ENCODE results near the gene PACSIN3. TPM values are rescaled to one million over a fixed set of nuclear protein-coding genes. Genes with fewer than 3 reads are reported as not detected.

PACSIN3 gene
- total RNA-seq, 3 donors from 2014 or later (not counting 1 experiment from before 2014, with no cell fraction given) = 1.3 TPM; not detected in 2

- H3K9me3 ChIP-seq (ENCODE audit: control insufficient read depth, insufficient read depth, low read length) = no peaks in the 10 kb centered on the region
- H3K27ac Mint-ChIP-seq = peak overlapping the region; percentile 2 to 46
- H3K36me3 Mint-ChIP-seq = no peaks in the 10 kb centered on the region
- TF ChIP-seq CTCF (IDR thresholded peaks at IDR 0.05) = no peak
- peaks cover 15 to 36% of the 10 kb centered on the region in 2 donors for H3K4me1 Mint-ChIP-seq
- WGBS (ENCODE audit: insufficient coverage) = 97% methylated on average over 16 of the region's 16 CpGs
- DNase-seq (no peak), ATAC-seq (no peak)
- H3K27me3 ChIP-seq (ENCODE audit: control insufficient read depth, insufficient read depth, low read length) = no peaks in the 10 kb centered on the region
- H3K27me3 Mint-ChIP-seq (ENCODE audit: low read depth in 2 of 2) = no peaks in the 10 kb centered on the region
- peaks cover 17% of the 10 kb centered on the region for H3K4me1 ChIP-seq (ENCODE audit: control insufficient read depth, insufficient read depth, low read length)
- H3K36me3 ChIP-seq (ENCODE audit: control insufficient read depth, insufficient read depth, low read length) = peaks cover 67% of the 10 kb centered on the region
- no peak overlapping the region for H3K4me3 ChIP-seq (ENCODE audit: low read length)
- intact Hi-C loops (cut with micrococcal nuclease) = loop anchor here (10.0 kb wide), 1 partner anchor 234 kb away; the partner anchor contains the start of gene SLC39A13
- H3K27ac ChIP-seq (ENCODE audit: low read length) = no peak overlapping the region
- H3K4me3 Mint-ChIP-seq = no peak overlapping the region
- no peaks in the 10 kb centered on the region for H3K9me3 Mint-ChIP-seq
Measured at GRCh38 chr11:47171061-47171838, 15.0 kb downstream of the PACSIN3 start.

- no peaks in the 10 kb centered on the region for H3K9me3 Mint-ChIP-seq
- H3K27ac Mint-ChIP-seq = no peak overlapping the region
- H3K4me1 Mint-ChIP-seq = peaks cover 0 to 3% of the 10 kb centered on the region in 2 donors
- H3K27me3 Mint-ChIP-seq (ENCODE audit: low read depth in 2 of 2) = no peaks in the 10 kb centered on the region
- Histone ChIP-seq H3K9me3 (ENCODE audit: control insufficient read depth, insufficient read depth, low read length) (no peaks in the 10 kb centered on the region), H3K4me1 (ENCODE audit: control insufficient read depth, insufficient read depth, low read length) (no peaks in the 10 kb centered on the region), H3K27ac (ENCODE audit: low read length) (no peak overlapping the region), H3K27me3 (ENCODE audit: control insufficient read depth, insufficient read depth, low read length) (no peaks in the 10 kb centered on the region), H3K4me3 (ENCODE audit: low read length) (no peak overlapping the region), H3K36me3 (ENCODE audit: control insufficient read depth, insufficient read depth, low read length) (peaks cover 61% of the 10 kb centered on the region)
- ATAC-seq (no peak), DNase-seq (no peak)
- no peaks in the 10 kb centered on the region for H3K36me3 Mint-ChIP-seq
- no peak for TF ChIP-seq CTCF (IDR thresholded peaks at IDR 0.05)
- intact Hi-C loops (cut with micrococcal nuclease) = no loop called here
- no peak overlapping the region for H3K4me3 Mint-ChIP-seq
- WGBS (ENCODE audit: insufficient coverage) = 93% methylated on average over 5 of the region's 5 CpGs
Measured at GRCh38 chr11:47166368-47166767, 19.9 kb downstream of the PACSIN3 start.

GRCh38 chr11:47165253-47165840 lies 20.9 kb downstream of the PACSIN3 start:
- H3K4me1 Mint-ChIP-seq = no peaks in the 10 kb centered on the region
- no peak for ATAC-seq
- H3K4me3 Mint-ChIP-seq = no peak overlapping the region
- TF ChIP-seq CTCF (IDR thresholded peaks at IDR 0.05) = no peak
- H3K36me3 Mint-ChIP-seq = no peaks in the 10 kb centered on the region
- peaks cover 51% of the 10 kb centered on the region for H3K36me3 ChIP-seq (ENCODE audit: control insufficient read depth, insufficient read depth, low read length)
- no peak for DNase-seq
- H3K9me3 Mint-ChIP-seq = no peaks in the 10 kb centered on the region
- H3K4me3 ChIP-seq (ENCODE audit: low read length) = no peak overlapping the region
- WGBS (ENCODE audit: insufficient coverage) = 98% methylated on average over 16 of the region's 16 CpGs
- intact Hi-C loops (cut with micrococcal nuclease) = no loop called here
- H3K27ac Mint-ChIP-seq = no peak overlapping the region
- no peak overlapping the region for H3K27ac ChIP-seq (ENCODE audit: low read length)
- H3K4me1 ChIP-seq (ENCODE audit: control insufficient read depth, insufficient read depth, low read length) = no peaks in the 10 kb centered on the region
- H3K27me3 ChIP-seq (ENCODE audit: control insufficient read depth, insufficient read depth, low read length) = no peaks in the 10 kb centered on the region
- H3K9me3 ChIP-seq (ENCODE audit: control insufficient read depth, insufficient read depth, low read length) = no peaks in the 10 kb centered on the region
- no peaks in the 10 kb centered on the region for H3K27me3 Mint-ChIP-seq (ENCODE audit: low read depth in 2 of 2)
